Temporal lobe (tissue), 2 donors: ENCODE results near the gene STON2. TPM values are rescaled to one million over a fixed set of nuclear protein-coding genes. Genes with fewer than 3 reads are reported as not detected.

ENCODE experiments used
- small RNA-seq: library from RNA; depleted of rRNA; stranded (forward); fragments of <200 nt; gene quantifications from one replicate; pipeline ENCODE3, GENCODE V24; 2014; ENCODE audit warnings: low replicate concordance
- total RNA-seq: library from RNA; depleted of rRNA; stranded (reverse); fragments of >200 nt; gene quantifications from one replicate; pipeline ENCODE4 v1.2.3, GENCODE V29; 2014

STON2 gene
- total RNA-seq, 1 donor from 2014 or later = 27.3 TPM

Small RNA genes within 50 kb of the gene (small RNA-seq; reads per million reads assigned to genes)
- gene DYNLL1P1 = not detected
- gene DYNLL1P2 = not detected

Other genes with a start within 250 kb of the STON2 start
- gene GTF2A1, start 179.4 kb downstream of the STON2 start, total RNA-seq = 47.0 TPM
- gene SEL1L, start 133.5 kb upstream of the STON2 start, total RNA-seq = 59.7 TPM